Measurements from ENCODE around the gene IGFBP4.

DNA sequence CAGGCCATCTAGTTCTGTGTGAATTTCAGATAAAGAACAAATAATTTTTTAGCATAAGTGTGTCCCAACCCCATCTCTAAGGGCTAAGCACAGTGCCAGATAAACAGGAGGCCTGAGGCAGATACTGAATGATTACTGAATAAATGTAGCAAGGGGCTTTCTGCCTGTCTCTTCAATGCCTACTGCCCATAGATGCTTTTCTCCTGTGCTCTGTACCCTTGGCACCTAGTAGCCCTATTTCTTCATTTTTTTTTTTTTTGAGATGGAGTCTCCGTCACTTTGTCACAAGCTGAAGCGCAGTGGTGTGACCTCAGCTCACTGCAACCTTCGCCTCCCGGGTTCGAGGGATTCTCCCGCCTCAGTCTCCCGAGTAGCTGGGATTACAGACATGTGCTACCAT lies 25.3 kb downstream of the IGFBP4 start:
- TF ChIP-seq, protein P1, sequence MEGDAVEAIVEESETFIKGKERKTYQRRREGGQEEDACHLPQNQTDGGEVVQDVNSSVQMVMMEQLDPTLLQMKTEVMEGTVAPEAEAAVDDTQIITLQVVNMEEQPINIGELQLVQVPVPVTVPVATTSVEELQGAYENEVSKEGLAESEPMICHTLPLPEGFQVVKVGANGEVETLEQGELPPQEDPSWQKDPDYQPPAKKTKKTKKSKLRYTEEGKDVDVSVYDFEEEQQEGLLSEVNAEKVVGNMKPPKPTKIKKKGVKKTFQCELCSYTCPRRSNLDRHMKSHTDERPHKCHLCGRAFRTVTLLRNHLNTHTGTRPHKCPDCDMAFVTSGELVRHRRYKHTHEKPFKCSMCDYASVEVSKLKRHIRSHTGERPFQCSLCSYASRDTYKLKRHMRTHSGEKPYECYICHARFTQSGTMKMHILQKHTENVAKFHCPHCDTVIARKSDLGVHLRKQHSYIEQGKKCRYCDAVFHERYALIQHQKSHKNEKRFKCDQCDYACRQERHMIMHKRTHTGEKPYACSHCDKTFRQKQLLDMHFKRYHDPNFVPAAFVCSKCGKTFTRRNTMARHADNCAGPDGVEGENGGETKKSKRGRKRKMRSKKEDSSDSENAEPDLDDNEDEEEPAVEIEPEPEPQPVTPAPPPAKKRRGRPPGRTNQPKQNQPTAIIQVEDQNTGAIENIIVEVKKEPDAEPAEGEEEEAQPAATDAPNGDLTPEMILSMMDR (IDR thresholded peaks at IDR 0.05), result no peak
- TF ChIP-seq POLR2A (IDR thresholded peaks at IDR 0.05) (no peak), EP300 (IDR thresholded peaks at IDR 0.05; ENCODE audit: low read depth) (no peak), POLR2AphosphoS5 (IDR thresholded peaks at IDR 0.05) (no peak)
